HEK293 (cell line): ENCODE measurements around the gene LHX4.

ENCODE experiments used
- CTCF ChIA-PET: fragments of 350-600 bp; formaldehyde crosslinking; extraction: SDS; loops from one replicate; lab custom pipeline; 2021; ENCODE audit warnings: antibody characterized with exemption; lab: Yijun Ruan, JAX
- POLR2A ChIA-PET: fragments of 300-600 bp; formaldehyde crosslinking; extraction: SDS; loops from one replicate; lab custom pipeline; 2020; ENCODE audit warnings: antibody characterized with exemption, inconsistent platforms; lab: Yijun Ruan, JAX
- H3K27ac ChIP-seq: fragments of 200-500 bp; sonication (Bioruptor generic); 2 replicates; pipeline ENCODE4 v1.5.1; 2014; ENCODE audit warnings: low read depth, low read length, control low read depth, inconsistent platforms; ENCODE audit errors: extremely low read depth
- H3K36me3 ChIP-seq, 2 experiments: fragments of 200-500 bp in 1 of 2; sonication (Bioruptor generic) in 1 of 2; 1 replicate in 1 of 2; 2 replicates in 1 of 2; pipeline ENCODE4 v1.5.1; 2014 to 2017; ENCODE audit warnings: inconsistent platforms in 2 of 2, low read length in 2 of 2; ENCODE audit not compliant: control insufficient read depth in 2 of 2, insufficient read depth in 1 of 2
- H3K4me1 ChIP-seq: fragments of 200-500 bp; sonication (Bioruptor generic); 2 replicates; pipeline ENCODE4 v1.5.1; 2014; ENCODE audit warnings: mild to moderate bottlenecking, low read length, inconsistent platforms; ENCODE audit not compliant: control insufficient read depth, insufficient read depth
- H3K4me3 ChIP-seq: 2 replicates; pipeline ENCODE4 v1.5.1; 2011; ENCODE audit warnings: low read depth, mild to moderate bottlenecking, control low read depth, low read length, moderate library complexity
- H3K9me3 ChIP-seq: fragments of 200-500 bp; sonication (Bioruptor generic); 2 replicates; pipeline ENCODE4 v1.5.1; 2014; ENCODE audit warnings: low read depth, low read length, inconsistent platforms; ENCODE audit not compliant: control insufficient read depth, insufficient read depth
- BCL6B ChIP-seq: fragments of 450-650 bp; formaldehyde crosslinking; IDR thresholded peaks from 2 replicates; pipeline ENCODE4 v1.5.1; 2017; ENCODE audit warnings: missing biosample characterization, missing genetic modification characterization
- EGR2 ChIP-seq: fragments of 450-650 bp; formaldehyde crosslinking; IDR thresholded peaks from 2 replicates; pipeline ENCODE4 v1.5.1; 2016; ENCODE audit warnings: low read depth, missing biosample characterization, missing genetic modification characterization
- FEZF1 ChIP-seq: fragments of 450-650 bp; formaldehyde crosslinking; IDR thresholded peaks from 2 replicates; pipeline ENCODE4 v1.5.1; 2016; ENCODE audit warnings: missing biosample characterization, missing genetic modification characterization
- GFI1B ChIP-seq: fragments of 450-650 bp; formaldehyde crosslinking; IDR thresholded peaks from 2 replicates; pipeline ENCODE4 v1.5.1; 2016; ENCODE audit warnings: missing biosample characterization, missing genetic modification characterization
- GLIS2 ChIP-seq: fragments of 450-650 bp; formaldehyde crosslinking; IDR thresholded peaks from 2 replicates; pipeline ENCODE4 v1.5.1; 2016; ENCODE audit warnings: missing biosample characterization, missing genetic modification characterization
- IKZF3 ChIP-seq: fragments of 450-650 bp; IDR thresholded peaks from 2 replicates; pipeline ENCODE4 v1.5.0; 2018; ENCODE audit warnings: missing biosample characterization, mild to moderate bottlenecking, missing genetic modification characterization, moderate library complexity
- INSM2 ChIP-seq: fragments of 450-650 bp; formaldehyde crosslinking; IDR thresholded peaks from 2 replicates; pipeline ENCODE4 v1.5.1; 2016; ENCODE audit warnings: missing biosample characterization, missing genetic modification characterization
- REPIN1 ChIP-seq: fragments of 450-650 bp; formaldehyde crosslinking; IDR thresholded peaks from 2 replicates; pipeline ENCODE4 v1.5.1; 2017; ENCODE audit warnings: missing biosample characterization, missing genetic modification characterization, low read depth
- SCRT1 ChIP-seq: fragments of 450-650 bp; formaldehyde crosslinking; IDR thresholded peaks from 2 replicates; pipeline ENCODE4 v1.5.1; 2016; ENCODE audit warnings: missing biosample characterization, missing genetic modification characterization, borderline replicate concordance
- SP3 ChIP-seq: fragments of 450-650 bp; formaldehyde crosslinking; IDR thresholded peaks from 2 replicates; pipeline ENCODE4 v1.5.1; 2016; ENCODE audit warnings: missing biosample characterization, missing genetic modification characterization
- WT1 ChIP-seq: fragments of 450-650 bp; formaldehyde crosslinking; IDR thresholded peaks from 2 replicates; pipeline ENCODE4 v1.5.1; 2016; ENCODE audit warnings: missing biosample characterization, missing genetic modification characterization
- ZBTB17 ChIP-seq: fragments of 450-650 bp; formaldehyde crosslinking; IDR thresholded peaks from 2 replicates; pipeline ENCODE4 v1.5.1; 2016; ENCODE audit warnings: missing biosample characterization, missing genetic modification characterization
- ZBTB20 ChIP-seq: fragments of 450-650 bp; formaldehyde crosslinking; IDR thresholded peaks from 2 replicates; pipeline ENCODE4 v1.5.1; 2016; ENCODE audit warnings: missing biosample characterization, missing genetic modification characterization
- ZFP37 ChIP-seq: fragments of 450-650 bp; formaldehyde crosslinking; IDR thresholded peaks from 2 replicates; pipeline ENCODE4 v1.5.1; 2016; ENCODE audit warnings: missing biosample characterization, missing genetic modification characterization
- ZFP69B ChIP-seq: fragments of 450-650 bp; formaldehyde crosslinking; IDR thresholded peaks from 2 replicates; pipeline ENCODE4 v1.5.1; 2016; ENCODE audit warnings: missing biosample characterization, missing genetic modification characterization
- ZNF121 ChIP-seq: fragments of 450-650 bp; formaldehyde crosslinking; IDR thresholded peaks from 2 replicates; pipeline ENCODE4 v1.5.1; 2016; ENCODE audit warnings: missing biosample characterization, missing genetic modification characterization
- ZNF16 ChIP-seq: fragments of 450-650 bp; formaldehyde crosslinking; IDR thresholded peaks from 2 replicates; pipeline ENCODE4 v1.5.1; 2016; ENCODE audit warnings: low read depth, missing biosample characterization, missing genetic modification characterization
- ZNF239 ChIP-seq: fragments of 450-650 bp; formaldehyde crosslinking; IDR thresholded peaks from 2 replicates; pipeline ENCODE4 v1.5.1; 2016; ENCODE audit warnings: missing biosample characterization, missing genetic modification characterization
- ZNF335 ChIP-seq: fragments of 450-650 bp; formaldehyde crosslinking; conservative IDR thresholded peaks from 2 replicates; pipeline ENCODE4 v1.5.1; 2016; ENCODE audit warnings: missing biosample characterization, missing genetic modification characterization
- ZNF341 ChIP-seq: fragments of 450-650 bp; formaldehyde crosslinking; IDR thresholded peaks from 2 replicates; pipeline ENCODE4; 2016; ENCODE audit warnings: low read depth, missing biosample characterization, missing genetic modification characterization
- ZNF423 ChIP-seq: fragments of 450-650 bp; formaldehyde crosslinking; IDR thresholded peaks from 2 replicates; pipeline ENCODE4 v1.5.1; 2016; ENCODE audit warnings: missing biosample characterization, missing genetic modification characterization
- ZNF580 ChIP-seq: fragments of 450-650 bp; formaldehyde crosslinking; IDR thresholded peaks from 2 replicates; pipeline ENCODE4 v1.5.1; 2016; ENCODE audit warnings: missing biosample characterization, missing genetic modification characterization
- ZNF600 ChIP-seq: fragments of 450-650 bp; formaldehyde crosslinking; IDR thresholded peaks from 2 replicates; pipeline ENCODE4 v1.5.1; 2016; ENCODE audit warnings: missing biosample characterization, missing genetic modification characterization
- ZNF654 ChIP-seq: fragments of 450-650 bp; formaldehyde crosslinking; IDR thresholded peaks from 2 replicates; pipeline ENCODE4 v1.5.1; 2016; ENCODE audit warnings: low read depth, missing biosample characterization, missing genetic modification characterization
- ZNF785 ChIP-seq: fragments of 450-650 bp; formaldehyde crosslinking; IDR thresholded peaks from 2 replicates; pipeline ENCODE4 v1.5.1; 2016; ENCODE audit warnings: missing biosample characterization, missing genetic modification characterization
- ZSCAN4 ChIP-seq: fragments of 450-650 bp; formaldehyde crosslinking; IDR thresholded peaks from 2 replicates; pipeline ENCODE4 v1.5.1; 2017; ENCODE audit warnings: missing biosample characterization, missing genetic modification characterization
- ZXDB ChIP-seq: fragments of 450-650 bp; formaldehyde crosslinking; IDR thresholded peaks from 2 replicates; pipeline ENCODE4 v1.5.1; 2016; ENCODE audit warnings: missing biosample characterization, missing genetic modification characterization
- TF ChIP-seq, protein P1 (sequence below): fragments of 450-650 bp; formaldehyde crosslinking; optimal IDR thresholded peaks from 2 replicates; pipeline ENCODE3; 2016; ENCODE audit warnings: missing biosample characterization, mild to moderate bottlenecking, missing genetic modification characterization
- TF ChIP-seq, protein P2 (sequence below): fragments of 450-650 bp; formaldehyde crosslinking; IDR thresholded peaks from 2 replicates; pipeline ENCODE4 v1.5.1; 2016; ENCODE audit warnings: missing biosample characterization, missing genetic modification characterization

The LHX4 gene

DNA sequence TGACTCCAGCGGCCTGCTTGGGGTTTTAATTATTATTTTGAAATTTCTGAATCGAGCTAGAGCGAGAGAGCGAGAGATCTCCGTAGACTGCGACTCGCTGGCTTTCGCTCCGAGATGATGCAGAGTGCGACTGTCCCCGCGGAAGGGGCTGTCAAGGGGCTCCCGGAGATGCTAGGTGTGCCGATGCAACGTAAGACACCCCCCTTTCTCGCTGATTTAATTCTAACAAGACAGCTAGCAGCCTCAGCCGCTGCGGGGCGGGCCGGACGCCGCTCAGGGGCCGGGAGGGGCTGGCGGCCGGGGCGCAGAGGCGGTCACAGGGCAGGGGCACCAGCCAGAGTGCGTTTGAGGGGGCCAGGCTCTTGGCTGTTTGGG is 339 bp downstream of the LHX4 start (continued):
- no peak for TF ChIP-seq REPIN1 (tag by site-specific recombination)
- TF ChIP-seq ZNF16 (tag by site-specific recombination), result no peak
- TF ChIP-seq GLIS2, result no peak
- TF ChIP-seq ZBTB20 (tag by site-specific recombination), result peak; percentile 38; the same call in 1 of the 2 replicates
- no peak for TF ChIP-seq ZNF121 (tag by site-specific recombination)
- TF ChIP-seq BCL6B, result no peak
- TF ChIP-seq EGR2, result no peak
- TF ChIP-seq SP3 (tag by site-specific recombination), result no peak; the same call in none of the 2 replicates
- no peak for TF ChIP-seq SCRT1 (tag by site-specific recombination)
- TF ChIP-seq ZNF239 (tag by site-specific recombination), result no peak
- peak; percentile 41 for TF ChIP-seq ZNF341 (tag by site-specific recombination)
- TF ChIP-seq ZBTB17, result peak; percentile 35
- peak; percentile 94 for TF ChIP-seq ZXDB (tag by site-specific recombination)
- TF ChIP-seq ZNF580, result no peak

- H3K36me3 ChIP-seq, result no peaks in the 10 kb centered on the region
- ChIA-PET CTCF (interaction anchor here (0.9 to 3.0 kb wide), 7 partner anchors 9 to 63 kb away, joined by 3 to 14 read pairs (median 4); no protein-coding TSS in a partner anchor), POLR2A (interaction anchor here (0.6 to 2.2 kb wide), 7 partner anchors 9 to 778 kb away, joined by 3 to 9 read pairs (median 5); no protein-coding TSS in a partner anchor)
- no peaks in the 10 kb centered on the region for H3K9me3 ChIP-seq
- peak overlapping the region; percentile 76 for H3K27ac ChIP-seq
- no peaks in the 10 kb centered on the region for H3K4me1 ChIP-seq
- H3K4me3 ChIP-seq, result peak overlapping the region; percentile 69
- TF ChIP-seq, protein P1, sequence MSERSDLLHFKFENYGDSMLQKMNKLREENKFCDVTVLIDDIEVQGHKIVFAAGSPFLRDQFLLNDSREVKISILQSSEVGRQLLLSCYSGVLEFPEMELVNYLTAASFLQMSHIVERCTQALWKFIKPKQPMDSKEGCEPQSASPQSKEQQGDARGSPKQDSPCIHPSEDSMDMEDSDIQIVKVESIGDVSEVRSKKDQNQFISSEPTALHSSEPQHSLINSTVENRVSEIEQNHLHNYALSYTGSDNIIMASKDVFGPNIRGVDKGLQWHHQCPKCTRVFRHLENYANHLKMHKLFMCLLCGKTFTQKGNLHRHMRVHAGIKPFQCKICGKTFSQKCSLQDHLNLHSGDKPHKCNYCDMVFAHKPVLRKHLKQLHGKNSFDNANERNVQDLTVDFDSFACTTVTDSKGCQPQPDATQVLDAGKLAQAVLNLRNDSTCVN (tag by site-specific recombination), result peak; percentile 90
- TF ChIP-seq ZFP69B (tag by site-specific recombination) (peak; percentile 33; the same call in 1 of the 2 replicates), ZNF600 (tag by site-specific recombination) (peak; percentile 80), GLIS2 (peak; percentile 35; the same call in 1 of the 2 replicates), GFI1B (tag by site-specific recombination) (peak; percentile 29; the same call in 1 of the 2 replicates), ZNF654 (tag by site-specific recombination) (no peak), ZNF423 (tag by site-specific recombination) (peak; percentile 48; the same call in 1 of the 2 replicates), WT1 (tag by site-specific recombination) (peak; percentile 20; the same call in 1 of the 2 replicates), IKZF3 (tag by site-specific recombination) (peak; percentile 77), ZXDB (tag by site-specific recombination) (peak; percentile 91), INSM2 (tag by site-specific recombination) (peak; percentile 93), ZSCAN4 (0 out of 2 replicates have a peak, but pooled peaks have one; percentile 12), ZFP37 (tag by site-specific recombination) (no peak), ZNF785 (tag by site-specific recombination) (no peak), ZBTB20 (tag by site-specific recombination) (peak; percentile 55; the same call in 1 of the 2 replicates), FEZF1 (tag by site-specific recombination) (peak; percentile 53; the same call in 1 of the 2 replicates), ZNF335 (peak; percentile 71)
- TF ChIP-seq, protein P2, sequence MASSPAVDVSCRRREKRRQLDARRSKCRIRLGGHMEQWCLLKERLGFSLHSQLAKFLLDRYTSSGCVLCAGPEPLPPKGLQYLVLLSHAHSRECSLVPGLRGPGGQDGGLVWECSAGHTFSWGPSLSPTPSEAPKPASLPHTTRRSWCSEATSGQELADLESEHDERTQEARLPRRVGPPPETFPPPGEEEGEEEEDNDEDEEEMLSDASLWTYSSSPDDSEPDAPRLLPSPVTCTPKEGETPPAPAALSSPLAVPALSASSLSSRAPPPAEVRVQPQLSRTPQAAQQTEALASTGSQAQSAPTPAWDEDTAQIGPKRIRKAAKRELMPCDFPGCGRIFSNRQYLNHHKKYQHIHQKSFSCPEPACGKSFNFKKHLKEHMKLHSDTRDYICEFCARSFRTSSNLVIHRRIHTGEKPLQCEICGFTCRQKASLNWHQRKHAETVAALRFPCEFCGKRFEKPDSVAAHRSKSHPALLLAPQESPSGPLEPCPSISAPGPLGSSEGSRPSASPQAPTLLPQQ (tag by site-specific recombination), result peak; percentile 82
Measured at GRCh38 chr1:180230791-180231505, 884 bp downstream of the LHX4 start.
